Heart left ventricle (tissue), 16 donors: ENCODE results near the gene SYNDIG1L. TPM values are rescaled to one million over a fixed set of nuclear protein-coding genes. Genes with fewer than 3 reads are reported as not detected.
"Not testable (repeated sequence)": the region's sequence is repeated elsewhere in the genome, so short reads cannot be mapped to it uniquely, and the experiment has no call there.

ENCODE experiments used
- ATAC-seq, 4 donors: fragments of 200-7000 bp; cut with Tn5 transposase; one replicate each; pipeline ENCODE4 v1.9.1; 2020 to 2022; ENCODE audit warnings: moderate library complexity in 4 of 4, mild to moderate bottlenecking in 3 of 4, moderate number of reproducible peaks in 1 of 4
- DNase-seq, 5 donors: peaks; one replicate each; pipeline ENCODE4 v3.0.0-alpha.2; 2020
- H3K27ac ChIP-seq, 12 donors: fragments of 200-600 bp; sonication (generic) in 4 of 12; one replicate each; pipeline versions ENCODE4 v1.5.0 to v1.8.0; 2016 to 2022; ENCODE audit warnings: mild to moderate bottlenecking in 2 of 12
- H3K27me3 ChIP-seq, 9 donors: fragments of 200-600 bp; sonication (generic) in 2 of 9; one replicate each; pipeline versions ENCODE4 v1.5.1 to v1.8.0; 2016 to 2022; ENCODE audit warnings: mild to moderate bottlenecking in 3 of 9
- H3K36me3 ChIP-seq, 9 donors: fragments of 200-600 bp; sonication (generic) in 2 of 9; one replicate each; pipeline versions ENCODE4 v1.5.0 to v1.8.0; 2018 to 2022; ENCODE audit warnings: mild to moderate bottlenecking in 2 of 9
- H3K4me1 ChIP-seq, 12 donors: fragments of 200-600 bp; sonication (generic) in 4 of 12; one replicate each; pipeline versions ENCODE4 v1.5.0 to v1.8.0; 2016 to 2022; ENCODE audit warnings: mild to moderate bottlenecking in 3 of 12
- H3K4me3 ChIP-seq, 12 donors: fragments of 200-600 bp; sonication (generic) in 4 of 12; one replicate each; pipeline versions ENCODE4 v1.5.0 to v1.8.0; 2017 to 2022; ENCODE audit warnings: mild to moderate bottlenecking in 9 of 12, moderate library complexity in 4 of 12
- H3K9me3 ChIP-seq, 12 donors: fragments of 200-600 bp; sonication (generic) in 4 of 12; one replicate each; pipeline versions ENCODE4 v1.5.0 to v1.8.0; 2016 to 2022; ENCODE audit warnings: mild to moderate bottlenecking in 1 of 12
- POLR2A ChIP-seq, 2 donors: fragments of 450-650 bp; IDR thresholded peaks; one replicate each; pipeline ENCODE4 v1.6.1; 2017; ENCODE audit warnings: antibody characterized with exemption in 2 of 2, mild to moderate bottlenecking in 2 of 2, moderate library complexity in 2 of 2
- WGBS, 4 donors: extraction: QIAGEN DNeasy Blood & Tissue Kit in 2 of 4; methylation state at CpG; one replicate each; pipeline versions ENCODE4 v1.1.5 to v1.1.7; 2013 to 2018; 5-methylcytosine and 5-hydroxymethylcytosine counted together
- intact Hi-C, 10 donors: fragments of 100-400 bp; cut with DNase I; formaldehyde crosslinking; loops; one replicate each; pipeline versions ENCODE4 v1.11.1 to v1.14.2; 2022
- polyA plus RNA-seq, 2 donors: library from polyadenylated mRNA; stranded (reverse); fragments of 200-250 nt; gene quantifications; one replicate each; pipeline ENCODE4 v1.2.3, GENCODE V29; 2013
- total RNA-seq, 9 donors: library from RNA; depleted of rRNA in 2 of 9; stranded (reverse); fragments of >200 nt in 2 of 9; fragmentation: NEBNext Ultra II Directional in 3 of 9; extraction: Animal tissue kit (Norgen Biotek cat#: 25700) in 3 of 9; gene quantifications; one replicate each; pipeline versions ENCODE4 v1.1.0 to v1.2.4, GENCODE V29; 2016 to 2023
- TF ChIP-seq, protein P1 (sequence below), 12 donors: fragments of 200-600 bp; sonication (generic) in 4 of 12; IDR thresholded peaks; one replicate each; pipeline versions ENCODE4 v1.5.0 to v1.8.0; 2018 to 2022; ENCODE audit warnings: antibody characterized with exemption in 12 of 12, mild to moderate bottlenecking in 5 of 12
- donor health status: ischemic (EF 13 %, LVEDD 7.1; RV severe dilation, severe dysfunction).
- donor health status: healthy with polysubstance abuse.
- donor health status: DM: no; HTN: yes; CAD: no.
- donor health status: DM: no; HTN: no; CAD: no.
- donor health status: ischemic (EF 25% LVEDD 6.9; RV normal size, moderate dysfunction).
- donor health status: ischemic (EF 25% LVEDD 5.7; RV mildly dilated, moderate dysfunction).
- donor health status: healthy.
- donor health status: DM: yes; HTN: yes; CAD: no.
- donor health status: ischemic (EF 35%, LVEDD 5.7; RV mildly dilated, moderate dysfunction).
- donor health status: nonischemic (EF 11% LVEDD 7.7; RV severe dilation, severe dysfunction).
- donor health status: DM: yes; HTN: yes; CAD: no.
- donor health status: PGD.
- donor health status: ischemic (EF 29% LVEDD 5.4; RV normal size, mild dysfunction).
- donor health status: nonischemic (EF 23%, LVEDD 6.1; RV moderate dilation, normal function).

Gene SYNDIG1L
- total and polyA plus RNA-seq, 11 donors, result 0.06 to 0.32 (median 0.10) TPM; not detected in 6

DNA sequence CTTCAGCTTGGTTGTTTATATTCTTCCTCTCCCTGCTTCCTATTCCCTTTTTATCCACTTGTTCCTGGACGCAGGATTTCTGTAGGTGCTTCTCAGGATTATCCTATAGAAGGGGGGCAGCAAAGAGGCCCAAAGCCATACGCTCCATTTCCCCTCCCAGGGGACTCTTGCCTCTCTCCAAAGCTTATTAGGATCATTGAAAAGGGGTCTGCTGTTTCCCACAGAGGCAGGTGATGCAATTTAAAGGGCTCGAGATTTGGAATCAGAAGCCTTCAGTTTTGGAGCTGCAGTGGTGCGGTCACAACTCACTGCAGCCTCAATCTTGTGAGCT is 31.5 kb upstream of the SYNDIG1L start:
- TF ChIP-seq, protein P1, sequence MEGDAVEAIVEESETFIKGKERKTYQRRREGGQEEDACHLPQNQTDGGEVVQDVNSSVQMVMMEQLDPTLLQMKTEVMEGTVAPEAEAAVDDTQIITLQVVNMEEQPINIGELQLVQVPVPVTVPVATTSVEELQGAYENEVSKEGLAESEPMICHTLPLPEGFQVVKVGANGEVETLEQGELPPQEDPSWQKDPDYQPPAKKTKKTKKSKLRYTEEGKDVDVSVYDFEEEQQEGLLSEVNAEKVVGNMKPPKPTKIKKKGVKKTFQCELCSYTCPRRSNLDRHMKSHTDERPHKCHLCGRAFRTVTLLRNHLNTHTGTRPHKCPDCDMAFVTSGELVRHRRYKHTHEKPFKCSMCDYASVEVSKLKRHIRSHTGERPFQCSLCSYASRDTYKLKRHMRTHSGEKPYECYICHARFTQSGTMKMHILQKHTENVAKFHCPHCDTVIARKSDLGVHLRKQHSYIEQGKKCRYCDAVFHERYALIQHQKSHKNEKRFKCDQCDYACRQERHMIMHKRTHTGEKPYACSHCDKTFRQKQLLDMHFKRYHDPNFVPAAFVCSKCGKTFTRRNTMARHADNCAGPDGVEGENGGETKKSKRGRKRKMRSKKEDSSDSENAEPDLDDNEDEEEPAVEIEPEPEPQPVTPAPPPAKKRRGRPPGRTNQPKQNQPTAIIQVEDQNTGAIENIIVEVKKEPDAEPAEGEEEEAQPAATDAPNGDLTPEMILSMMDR (IDR thresholded peaks at IDR 0.05), result no peak
- no peak for TF ChIP-seq POLR2A (IDR thresholded peaks at IDR 0.05)
- no peak overlapping the region for H3K27ac ChIP-seq
- no peak overlapping the region for H3K4me3 ChIP-seq
- intact Hi-C loops, result no loop called here
- H3K4me1 ChIP-seq, result no peaks in the 10 kb centered on the region
- no peaks in the 10 kb centered on the region for H3K9me3 ChIP-seq
- DNase-seq (no peak), ATAC-seq (no peak)
- no peaks in the 10 kb centered on the region for H3K36me3 ChIP-seq
- WGBS, 4 donors, result 81 to 90% (median 85%) methylated on average over 4 of the region's 4 CpGs
- H3K27me3 ChIP-seq, result no peaks in the 10 kb centered on the region

DNA sequence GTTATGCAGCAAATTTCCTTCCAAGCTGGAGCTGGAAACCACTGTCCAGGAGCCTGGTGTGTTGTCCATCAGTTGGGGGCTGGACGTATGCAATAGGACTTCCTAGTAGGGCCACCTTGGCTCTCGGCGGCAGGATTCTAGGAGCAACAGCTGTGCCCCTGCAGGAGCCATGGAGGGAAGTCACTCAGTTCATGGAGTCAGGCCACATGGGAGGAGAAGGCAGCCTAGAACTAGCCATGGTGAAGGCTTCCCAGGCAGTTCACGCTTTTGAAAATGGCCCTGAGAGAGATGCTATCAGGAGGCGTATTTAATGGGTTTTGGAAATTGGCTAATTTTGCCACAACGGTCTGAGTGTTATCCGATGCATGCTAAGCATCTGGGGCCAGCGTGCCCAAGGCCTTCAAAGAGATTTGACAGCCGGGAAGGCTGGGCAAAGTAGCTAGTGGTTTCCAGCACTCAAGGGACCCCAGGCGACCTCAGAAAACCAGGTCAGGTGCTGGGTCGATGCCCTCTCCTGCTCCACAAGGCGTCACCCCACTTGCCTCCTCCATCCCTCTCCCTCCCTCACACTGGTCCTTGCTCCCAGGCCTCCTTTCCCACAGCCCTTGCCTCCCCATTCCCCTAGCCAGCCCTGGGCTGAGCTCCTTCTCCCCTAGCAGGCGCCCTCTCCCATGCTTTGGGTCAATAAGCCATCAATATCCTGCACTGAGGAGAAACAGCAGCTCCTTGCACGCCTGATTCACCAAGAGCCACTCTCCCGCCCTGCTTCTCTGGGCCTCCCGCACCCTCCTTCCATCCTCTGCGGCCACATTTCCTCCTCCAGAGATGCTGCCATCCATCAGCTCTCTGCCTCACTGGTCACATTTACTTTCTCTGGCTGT is 30.9 kb upstream of the SYNDIG1L start:
- no peaks in the 10 kb centered on the region for H3K36me3 ChIP-seq
- 84 to 87% (median 85%) methylated on average over 17 of the region's 17 CpGs for WGBS, 4 donors
- H3K9me3 ChIP-seq, result no peaks in the 10 kb centered on the region
- H3K4me3 ChIP-seq, result no peak overlapping the region
- no peak overlapping the region for H3K27ac ChIP-seq
- no peaks in the 10 kb centered on the region for H3K27me3 ChIP-seq
- ATAC-seq (no peak), DNase-seq (no peak)
- H3K4me1 ChIP-seq, result no peaks in the 10 kb centered on the region
- TF ChIP-seq, protein P1 (IDR thresholded peaks at IDR 0.05), result no peak
- no peak for TF ChIP-seq POLR2A (IDR thresholded peaks at IDR 0.05)
- intact Hi-C loops, result no loop called here

DNA sequence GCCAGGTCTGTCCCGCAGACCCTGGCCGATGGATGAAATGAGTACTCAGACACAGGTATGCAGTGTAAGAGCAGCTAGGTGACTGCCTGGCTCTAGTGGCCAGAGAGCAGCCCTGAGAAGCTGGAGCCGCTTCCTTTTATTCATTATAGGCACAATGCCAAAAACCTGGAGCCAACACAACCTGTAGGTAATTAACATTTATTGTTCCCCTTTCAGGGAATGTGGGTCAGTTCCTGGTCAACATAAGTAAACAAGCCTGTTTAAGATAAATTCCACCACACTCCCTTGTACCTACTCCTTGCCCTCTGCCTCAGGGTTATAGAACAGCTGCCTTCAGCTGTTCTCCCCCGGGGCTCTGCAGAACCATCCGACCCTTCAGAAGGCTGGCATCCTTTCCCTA is 28.4 kb upstream of the SYNDIG1L start:
- WGBS, 4 donors, result 75 to 82% (median 80%) methylated on average over 5 of the region's 5 CpGs
- H3K4me3 ChIP-seq, H3K9me3 ChIP-seq, DNase-seq, intact Hi-C loops, H3K36me3 ChIP-seq, H3K4me1 ChIP-seq, H3K27me3 ChIP-seq, H3K27ac ChIP-seq, ATAC-seq: not testable (repeated sequence)

DNA sequence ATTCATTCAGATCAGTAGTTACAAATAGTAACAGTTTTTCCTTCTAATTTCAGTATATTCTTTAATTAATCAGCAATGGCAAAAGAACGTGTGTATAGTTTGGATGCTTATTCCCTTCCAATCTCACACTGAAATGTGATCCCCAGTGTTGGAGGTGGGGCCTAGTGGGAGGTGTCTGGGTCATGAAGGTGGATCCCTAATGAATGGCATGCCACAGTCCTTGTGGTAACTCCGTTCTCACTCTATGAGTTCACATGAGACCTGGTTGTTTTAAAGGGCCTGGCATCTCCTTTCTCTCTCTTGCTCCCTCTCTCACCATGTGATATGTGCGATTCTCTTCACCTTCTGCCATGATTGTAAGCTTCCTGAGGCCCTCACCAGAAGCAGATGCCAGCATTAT is 18.9 kb upstream of the SYNDIG1L start:
- Histone ChIP-seq H3K4me1 (no peaks in the 10 kb centered on the region), H3K9me3 (no peaks in the 10 kb centered on the region), H3K27me3 (no peaks in the 10 kb centered on the region), H3K4me3 (no peak overlapping the region), H3K36me3 (no peaks in the 10 kb centered on the region), H3K27ac (no peak overlapping the region)
- TF ChIP-seq POLR2A (IDR thresholded peaks at IDR 0.05), result no peak
- TF ChIP-seq, protein P1 (IDR thresholded peaks at IDR 0.05), result no peak
- ATAC-seq (no peak), DNase-seq (no peak)
- WGBS, 4 donors, result 24 to 37% (median 32%) methylated on average over 3 of the region's 3 CpGs
- intact Hi-C loops, result no loop called here

DNA sequence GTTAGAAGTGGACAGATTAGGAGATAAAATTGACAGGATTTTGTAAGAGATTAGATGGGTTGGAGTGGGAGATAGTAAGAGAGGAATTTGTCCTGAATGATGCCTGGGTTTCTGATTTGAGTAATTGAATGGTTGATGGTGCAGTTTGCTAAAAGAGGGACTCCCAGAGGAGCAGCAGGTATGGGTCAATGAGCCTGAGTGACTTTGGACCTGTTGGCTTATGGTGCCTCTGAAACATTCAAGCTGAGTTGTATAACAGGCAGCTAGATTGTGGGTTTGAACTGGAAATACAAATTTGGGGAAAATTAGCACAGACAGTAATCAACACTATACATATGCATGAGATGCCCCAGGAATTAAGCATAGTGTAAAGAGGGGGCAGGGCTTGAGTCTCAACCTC is 16.7 kb upstream of the SYNDIG1L start:
- DNase-seq, result no peak
- Histone ChIP-seq H3K27ac (no peak overlapping the region), H3K36me3 (no peaks in the 10 kb centered on the region), H3K4me3 (no peak overlapping the region), H3K27me3 (no peaks in the 10 kb centered on the region), H3K9me3 (no peaks in the 10 kb centered on the region), H3K4me1 (peaks cover 0 to 5% (median 0%) of the 10 kb centered on the region in 12 donors)
- intact Hi-C loops, result no loop called here
- no peak for ATAC-seq
- no peak for TF ChIP-seq POLR2A (IDR thresholded peaks at IDR 0.05)
- TF ChIP-seq, protein P1 (IDR thresholded peaks at IDR 0.05), result no peak
